Measurements from ENCODE around the gene RTP5. TPM values are rescaled to one million over a fixed set of nuclear protein-coding genes. Genes with fewer than 3 reads are reported as not detected.

Gene RTP5
- total RNA-seq, 1 experiment from 2014 or later, result not detected

DNA sequence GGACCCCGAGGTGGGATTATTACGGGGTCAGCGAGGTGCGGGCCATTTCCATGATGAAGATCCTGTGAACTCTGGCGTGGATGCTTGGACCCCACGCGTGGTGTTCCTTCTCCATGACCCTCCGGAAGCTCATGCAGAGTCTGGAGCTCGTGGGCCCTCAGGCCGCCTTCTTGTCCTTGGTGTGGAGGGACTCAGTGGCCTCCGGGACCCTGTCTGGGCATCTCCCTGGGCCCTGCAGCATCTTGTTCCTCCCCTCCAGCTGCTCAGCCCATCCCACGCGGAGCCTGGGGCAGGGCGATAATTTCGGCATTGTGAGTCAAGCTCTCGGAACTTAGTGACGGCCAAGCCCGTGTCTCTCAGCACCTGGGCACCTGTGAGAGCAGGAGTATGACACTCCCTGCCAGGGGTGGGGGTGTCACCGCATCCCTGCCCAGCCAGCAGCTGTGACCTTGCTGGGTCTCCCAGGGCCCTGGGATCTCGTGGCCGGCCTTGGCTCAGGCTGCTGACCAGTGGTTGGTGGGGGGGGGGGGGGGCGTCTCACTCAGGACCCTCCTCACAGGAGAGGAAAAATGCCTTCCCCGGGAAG lies 24.6 kb downstream of the RTP5 start:
- no peak overlapping the region; a peak in 1 of 5 replicates for H3K4me3 Mint-ChIP-seq
- H3K4me1 Mint-ChIP-seq, result peaks cover 21 to 33% of the 10 kb centered on the region in 2 experiments
- peaks cover 3 to 5% of the 10 kb centered on the region in 2 experiments for H3K9me3 Mint-ChIP-seq
- peaks cover 1 to 8% (median 7%) of the 10 kb centered on the region in 3 experiments; a peak in 6 of 7 replicates for H3K36me3 Mint-ChIP-seq (ENCODE audit: insufficient read depth in 1 of 3, low read depth in 3 of 3)
- Histone ChIP-seq H4K8ac (replicated peaks; ENCODE audit: insufficient read length, low read depth, low read length) (no peak overlapping the region), H3K4me2 (ENCODE audit: insufficient read depth, insufficient read length, low read length) (no peak overlapping the region), H4K5ac (ENCODE audit: insufficient read length, low read depth, low read length) (no peak overlapping the region), H3K79me2 (ENCODE audit: insufficient read depth, low read length) (no peaks in the 10 kb centered on the region), H4K20me1 (ENCODE audit: control insufficient read depth, insufficient read depth, insufficient read length) (no peaks in the 10 kb centered on the region), H2BK12ac (ENCODE audit: insufficient read length, low read depth, low read length) (no peak overlapping the region), H3T11ph (ENCODE audit: low read length) (no peak overlapping the region), H3K27ac (ENCODE audit: insufficient read length, low read depth, low read length) (no peak overlapping the region), H2AK5ac (ENCODE audit: insufficient read length, low read length) (no peak overlapping the region), H3K9me3 (ENCODE audit: control insufficient read depth, low read depth, low read length) (no peaks in the 10 kb centered on the region), H3K4ac (ENCODE audit: low read depth, low read length) (no peak overlapping the region), H3K9ac (ENCODE audit: extremely low read depth, insufficient read length, low read length) (no peak overlapping the region), H2BK120ac (ENCODE audit: low read depth, low read length, poor library complexity, severe bottlenecking) (no peak overlapping the region), H3K27me3 (ENCODE audit: insufficient read depth, low read length) (no peaks in the 10 kb centered on the region), H3K14ac (ENCODE audit: insufficient read depth, low read length) (no peak overlapping the region; the same call in 1 of the 2 replicates), H2BK20ac (ENCODE audit: low read depth, low read length, poor library complexity, severe bottlenecking) (no peak overlapping the region), H3K56ac (ENCODE audit: insufficient read length, low read depth, low read length) (no peak overlapping the region), H3K18ac (ENCODE audit: insufficient read length, low read depth, low read length) (no peak overlapping the region), H3K4me1 (ENCODE audit: insufficient read depth, low read length) (no peaks in the 10 kb centered on the region; the same call in 1 of the 2 replicates), H3K79me1 (ENCODE audit: insufficient read depth, low read depth, low read length, poor library complexity, severe bottlenecking) (no peaks in the 10 kb centered on the region), H3K23ac (ENCODE audit: insufficient read length, low read depth, low read length) (no peak overlapping the region), H2AFZ (ENCODE audit: low read length) (no peak overlapping the region), H2BK5ac (ENCODE audit: insufficient read length, low read length) (no peak overlapping the region), H3K23me2 (ENCODE audit: insufficient read length, low read depth, low read length, poor library complexity, severe bottlenecking) (peaks cover 4% of the 10 kb centered on the region), H4K91ac (ENCODE audit: insufficient read length, low read depth, low read length) (no peak overlapping the region), H2BK15ac (ENCODE audit: low read depth, low read length) (no peak overlapping the region)
- WGBS (ENCODE audit: extremely low coverage, insufficient read length, low lambda C conversion rate), result no CpG with 5 or more reads among the region's 23 CpGs
- H3K27me3 Mint-ChIP-seq (ENCODE audit: low read depth), result no peaks in the 10 kb centered on the region; the same call in 1 of the 2 replicates
- peak; percentile 29 for DNase-seq
- TF ChIP-seq, protein P1, sequence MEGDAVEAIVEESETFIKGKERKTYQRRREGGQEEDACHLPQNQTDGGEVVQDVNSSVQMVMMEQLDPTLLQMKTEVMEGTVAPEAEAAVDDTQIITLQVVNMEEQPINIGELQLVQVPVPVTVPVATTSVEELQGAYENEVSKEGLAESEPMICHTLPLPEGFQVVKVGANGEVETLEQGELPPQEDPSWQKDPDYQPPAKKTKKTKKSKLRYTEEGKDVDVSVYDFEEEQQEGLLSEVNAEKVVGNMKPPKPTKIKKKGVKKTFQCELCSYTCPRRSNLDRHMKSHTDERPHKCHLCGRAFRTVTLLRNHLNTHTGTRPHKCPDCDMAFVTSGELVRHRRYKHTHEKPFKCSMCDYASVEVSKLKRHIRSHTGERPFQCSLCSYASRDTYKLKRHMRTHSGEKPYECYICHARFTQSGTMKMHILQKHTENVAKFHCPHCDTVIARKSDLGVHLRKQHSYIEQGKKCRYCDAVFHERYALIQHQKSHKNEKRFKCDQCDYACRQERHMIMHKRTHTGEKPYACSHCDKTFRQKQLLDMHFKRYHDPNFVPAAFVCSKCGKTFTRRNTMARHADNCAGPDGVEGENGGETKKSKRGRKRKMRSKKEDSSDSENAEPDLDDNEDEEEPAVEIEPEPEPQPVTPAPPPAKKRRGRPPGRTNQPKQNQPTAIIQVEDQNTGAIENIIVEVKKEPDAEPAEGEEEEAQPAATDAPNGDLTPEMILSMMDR (conservative IDR thresholded peaks at IDR 0.05), result no peak
- H3K27ac Mint-ChIP-seq, result no peak overlapping the region

All from H9 (cell line).